ENCODE results near the gene CXorf65.
A peak's percentile ranks its signal among the peaks of the same experiment; 100 is the strongest.

Gene CXorf65

GRCh38 chrX:71118985-71119535, 12.5 kb upstream of the CXorf65 start:
- no peaks in the 10 kb centered on the region for H3K27me3 ChIP-seq (ENCODE audit: control insufficient read depth, insufficient read depth, low read length)
- peak overlapping the region; percentile 73 for H3K27ac ChIP-seq (ENCODE audit: low read depth, low read length)
- peaks cover 11% of the 10 kb centered on the region for H3K36me3 ChIP-seq (ENCODE audit: control insufficient read depth, insufficient read depth, low read length)
- H3K4me1 ChIP-seq (ENCODE audit: control insufficient read depth, insufficient read depth, low read length) = no peaks in the 10 kb centered on the region
- peak overlapping the region; percentile 67 for H3K4me3 ChIP-seq (ENCODE audit: low read length)
- H3K9ac ChIP-seq (ENCODE audit: low read length) = no peak overlapping the region

GRCh38 chrX:71118032-71118984, 11.8 kb upstream of the CXorf65 start, which contains the start of gene MED12:
Gene MED12 (plus strand): TSS chrX:71118596. CDS start chrX:71118755, 159 bp downstream.
- Histone ChIP-seq H3K4me1 (ENCODE audit: control insufficient read depth, insufficient read depth, low read length) (no peaks in the 10 kb centered on the region), H3K36me3 (ENCODE audit: control insufficient read depth, insufficient read depth, low read length) (peaks cover 8% of the 10 kb centered on the region), H3K9ac (ENCODE audit: low read length) (peak within 1 kb of the TSS; percentile 14), H3K4me3 (ENCODE audit: low read length) (peak within 1 kb of the TSS; percentile 67), H3K27ac (ENCODE audit: low read depth, low read length) (peak within 1 kb of the TSS; percentile 73), H3K27me3 (ENCODE audit: control insufficient read depth, insufficient read depth, low read length) (no peaks in the 10 kb centered on the region)

DNA sequence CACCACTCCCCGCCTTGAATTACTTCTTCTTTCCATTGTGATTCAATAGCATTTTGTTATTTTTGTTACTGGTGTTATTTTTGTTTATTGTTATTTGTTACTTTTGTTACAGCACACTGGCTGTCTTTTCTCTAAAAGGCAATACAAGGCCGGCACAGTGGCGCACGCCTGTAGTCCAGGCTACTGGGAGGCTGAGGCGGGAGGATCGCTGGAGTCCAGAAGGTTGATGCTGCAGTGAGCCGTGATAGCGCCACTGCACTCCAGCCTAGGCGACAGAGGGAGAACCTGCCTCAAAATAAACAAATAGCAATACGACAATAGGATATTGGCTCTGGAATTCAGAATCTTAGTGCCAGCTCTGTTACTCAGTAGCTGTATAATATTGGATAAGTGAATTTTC, 10.8 kb upstream of the CXorf65 start:
- H3K27ac ChIP-seq (ENCODE audit: low read depth, low read length) = no peak overlapping the region
- H3K4me1 ChIP-seq (ENCODE audit: control insufficient read depth, insufficient read depth, low read length) = no peaks in the 10 kb centered on the region
- no peak overlapping the region for H3K9ac ChIP-seq (ENCODE audit: low read length)
- H3K27me3 ChIP-seq (ENCODE audit: control insufficient read depth, insufficient read depth, low read length) = no peaks in the 10 kb centered on the region
- H3K36me3 ChIP-seq (ENCODE audit: control insufficient read depth, insufficient read depth, low read length) = peaks cover 4% of the 10 kb centered on the region
- H3K4me3 ChIP-seq (ENCODE audit: low read length) = no peak overlapping the region

DNA sequence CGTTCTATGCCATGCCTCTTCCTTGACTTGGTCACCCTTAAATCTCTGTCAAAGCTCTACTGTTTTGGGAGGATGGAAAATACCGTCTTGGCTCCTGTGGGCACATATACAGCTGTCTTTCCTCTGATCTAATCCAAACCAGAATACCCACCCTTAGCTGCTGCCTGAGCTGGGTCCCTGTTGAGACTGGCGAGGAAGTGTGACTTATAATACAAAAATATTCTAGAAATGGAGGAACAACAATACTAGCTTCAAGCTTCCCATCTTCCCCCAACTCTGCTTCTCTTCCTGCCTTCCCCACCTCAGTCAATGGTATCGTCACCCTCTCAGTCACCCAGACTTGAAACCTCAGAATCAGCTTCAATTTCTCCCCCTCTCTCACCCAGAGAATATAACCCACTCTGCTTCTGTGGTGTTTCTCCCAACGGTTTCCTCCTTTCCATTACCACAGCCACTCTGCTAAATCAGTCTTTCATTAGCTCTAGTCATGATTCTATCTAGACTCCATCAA, 5.4 kb upstream of the CXorf65 start:
- no peak overlapping the region for H3K9ac ChIP-seq (ENCODE audit: low read length)
- H3K4me1 ChIP-seq (ENCODE audit: control insufficient read depth, insufficient read depth, low read length) = no peaks in the 10 kb centered on the region
- peaks cover 9% of the 10 kb centered on the region for H3K27me3 ChIP-seq (ENCODE audit: control insufficient read depth, insufficient read depth, low read length)
- H3K4me3 ChIP-seq (ENCODE audit: low read length) = peak overlapping the region; percentile 54
- H3K36me3 ChIP-seq (ENCODE audit: control insufficient read depth, insufficient read depth, low read length) = no peaks in the 10 kb centered on the region
- H3K27ac ChIP-seq (ENCODE audit: low read depth, low read length) = no peak overlapping the region

DNA sequence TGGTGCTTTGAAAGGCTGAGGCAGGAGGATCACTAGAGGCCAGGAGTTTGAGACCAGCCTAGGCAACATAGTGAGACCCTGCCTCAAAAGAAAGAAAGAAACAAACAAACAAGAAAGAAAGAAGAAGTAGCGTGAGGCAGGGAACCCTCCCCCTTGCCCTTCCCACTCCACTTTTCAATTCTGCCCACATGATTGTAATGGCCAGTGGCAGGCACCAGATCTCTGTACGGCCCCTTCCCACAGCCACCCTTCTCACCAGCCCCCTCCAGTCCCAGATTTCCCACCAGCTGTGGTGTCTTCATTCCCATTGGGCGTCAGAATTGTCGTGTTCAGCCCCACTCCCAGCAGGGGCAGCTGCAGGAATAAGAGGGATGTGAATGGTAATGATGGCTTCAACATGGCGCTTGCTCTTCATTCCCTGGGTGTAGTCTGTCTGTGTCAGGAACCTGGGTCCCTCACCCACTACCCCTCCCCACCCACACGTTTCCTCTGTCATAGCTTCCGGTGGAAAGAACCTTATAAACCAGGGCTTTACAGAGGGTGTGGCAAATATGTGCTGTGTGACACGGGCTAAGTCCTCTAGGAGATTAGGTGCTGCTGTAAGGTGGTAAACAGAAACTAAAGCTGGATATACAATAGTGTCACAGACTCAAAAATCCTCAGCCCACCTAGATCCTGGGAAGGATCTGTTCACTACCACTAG, 4.8 kb upstream of the CXorf65 start, which contains the start of gene IL2RG:
IL2RG (minus strand) TSS at position 437 of the 703 bp plus-strand sequence; CDS start at position 399, 38 bp downstream.
- H3K4me1 ChIP-seq (ENCODE audit: control insufficient read depth, insufficient read depth, low read length) = no peaks in the 10 kb centered on the region
- H3K27me3 ChIP-seq (ENCODE audit: control insufficient read depth, insufficient read depth, low read length) = peaks cover 9% of the 10 kb centered on the region
- H3K4me3 ChIP-seq (ENCODE audit: low read length) = peak within 1 kb of the TSS; percentile 55
- no peaks in the 10 kb centered on the region for H3K36me3 ChIP-seq (ENCODE audit: control insufficient read depth, insufficient read depth, low read length)
- no peak within 1 kb of the TSS for H3K27ac ChIP-seq (ENCODE audit: low read depth, low read length)
- H3K9ac ChIP-seq (ENCODE audit: low read length) = no peak within 1 kb of the TSS

- no peak overlapping the region for H3K4me3 ChIP-seq (ENCODE audit: low read length)
- H3K27me3 ChIP-seq (ENCODE audit: control insufficient read depth, insufficient read depth, low read length) = peaks cover 12% of the 10 kb centered on the region
- no peak overlapping the region for H3K27ac ChIP-seq (ENCODE audit: low read depth, low read length)
- no peaks in the 10 kb centered on the region for H3K4me1 ChIP-seq (ENCODE audit: control insufficient read depth, insufficient read depth, low read length)
- H3K9ac ChIP-seq (ENCODE audit: low read length) = no peak overlapping the region
- H3K36me3 ChIP-seq (ENCODE audit: control insufficient read depth, insufficient read depth, low read length) = no peaks in the 10 kb centered on the region
Observed at GRCh38 chrX:71109051-71109450, 2.5 kb upstream of the CXorf65 start.

GRCh38 chrX:71107762-71108360, 1.3 kb upstream of the CXorf65 start:
- Histone ChIP-seq H3K36me3 (ENCODE audit: control insufficient read depth, insufficient read depth, low read length) (no peaks in the 10 kb centered on the region), H3K9ac (ENCODE audit: low read length) (no peak overlapping the region), H3K4me3 (ENCODE audit: low read length) (no peak overlapping the region), H3K27ac (ENCODE audit: low read depth, low read length) (no peak overlapping the region), H3K4me1 (ENCODE audit: control insufficient read depth, insufficient read depth, low read length) (no peaks in the 10 kb centered on the region), H3K27me3 (ENCODE audit: control insufficient read depth, insufficient read depth, low read length) (peaks cover 12% of the 10 kb centered on the region)

GRCh38 chrX:71107245-71107644, 705 bp upstream of the CXorf65 start:
- no peak overlapping the region for H3K4me3 ChIP-seq (ENCODE audit: low read length)
- peaks cover 12% of the 10 kb centered on the region for H3K27me3 ChIP-seq (ENCODE audit: control insufficient read depth, insufficient read depth, low read length)
- no peaks in the 10 kb centered on the region for H3K4me1 ChIP-seq (ENCODE audit: control insufficient read depth, insufficient read depth, low read length)
- H3K27ac ChIP-seq (ENCODE audit: low read depth, low read length) = no peak overlapping the region
- no peaks in the 10 kb centered on the region for H3K36me3 ChIP-seq (ENCODE audit: control insufficient read depth, insufficient read depth, low read length)
- no peak overlapping the region for H3K9ac ChIP-seq (ENCODE audit: low read length)

DNA sequence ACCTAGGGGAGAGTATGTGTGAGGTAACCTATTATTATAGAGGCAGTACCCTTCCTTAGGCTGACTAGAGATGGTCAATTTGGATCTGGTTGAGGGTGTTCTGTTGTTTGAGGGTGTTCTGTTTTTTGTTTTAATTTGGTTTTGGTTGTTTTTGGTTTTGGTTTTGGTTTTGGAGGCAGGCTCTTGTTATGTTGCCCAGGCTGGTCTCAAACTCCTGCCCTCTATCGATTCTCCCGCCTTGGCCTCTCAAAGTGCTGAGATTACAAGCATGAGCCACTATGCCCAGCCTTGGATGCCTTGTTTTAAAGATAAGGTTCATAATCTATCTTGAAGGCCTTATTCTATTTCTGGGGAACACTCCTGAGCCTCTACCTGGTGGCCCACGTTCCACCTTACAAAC, 912 bp downstream of the CXorf65 start:
- Histone ChIP-seq H3K27me3 (ENCODE audit: control insufficient read depth, insufficient read depth, low read length) (peaks cover 12% of the 10 kb centered on the region), H3K27ac (ENCODE audit: low read depth, low read length) (no peak overlapping the region), H3K4me3 (ENCODE audit: low read length) (no peak overlapping the region), H3K9ac (ENCODE audit: low read length) (no peak overlapping the region), H3K4me1 (ENCODE audit: control insufficient read depth, insufficient read depth, low read length) (no peaks in the 10 kb centered on the region), H3K36me3 (ENCODE audit: control insufficient read depth, insufficient read depth, low read length) (no peaks in the 10 kb centered on the region)

DNA sequence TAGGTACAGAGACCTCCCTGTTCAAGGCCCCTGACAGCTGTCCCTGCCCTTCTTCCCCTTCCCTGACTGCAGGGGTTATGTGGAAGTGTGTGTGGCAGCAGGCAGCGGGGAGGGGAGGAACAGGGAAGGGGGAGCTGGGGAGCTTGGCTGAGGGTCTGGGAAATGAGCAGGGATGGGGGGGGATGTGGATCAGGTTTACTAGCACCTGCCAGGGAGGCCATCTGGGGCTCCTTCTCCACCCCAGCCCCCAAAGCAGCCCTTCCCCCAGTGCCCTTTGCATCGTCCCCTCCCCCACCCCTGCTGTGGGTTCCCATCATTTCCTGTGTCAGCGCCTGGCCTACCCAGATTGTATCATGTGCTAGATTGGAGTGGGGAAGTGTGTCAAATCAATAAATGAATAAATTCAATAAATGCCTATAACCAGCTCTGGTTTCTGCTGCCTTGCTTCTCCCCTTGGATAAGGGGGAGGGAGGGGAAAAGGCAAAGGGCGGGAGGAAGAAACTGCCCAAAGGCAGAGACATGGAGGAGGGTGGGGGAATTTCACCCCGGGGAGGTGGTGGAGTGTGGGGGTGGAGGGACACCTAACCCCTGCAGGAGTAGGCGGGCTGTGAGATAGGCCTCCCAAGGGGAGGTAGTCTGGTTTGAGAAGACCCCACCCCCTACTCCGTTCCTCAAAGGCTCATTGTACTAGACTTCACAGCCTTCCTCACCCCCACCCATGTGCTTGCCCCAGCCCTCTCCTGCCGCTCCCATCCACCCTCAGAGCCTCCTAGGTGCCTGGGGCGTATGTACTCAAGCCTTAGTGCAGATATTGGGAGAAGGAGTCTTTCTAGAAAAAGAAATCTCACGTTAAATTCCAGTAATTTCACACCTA, 3.2 kb downstream of the CXorf65 start:
- peaks cover 11% of the 10 kb centered on the region for H3K27me3 ChIP-seq (ENCODE audit: control insufficient read depth, insufficient read depth, low read length)
- H3K4me1 ChIP-seq (ENCODE audit: control insufficient read depth, insufficient read depth, low read length) = no peaks in the 10 kb centered on the region
- no peak overlapping the region for H3K4me3 ChIP-seq (ENCODE audit: low read length)
- no peak overlapping the region for H3K27ac ChIP-seq (ENCODE audit: low read depth, low read length)
- no peaks in the 10 kb centered on the region for H3K36me3 ChIP-seq (ENCODE audit: control insufficient read depth, insufficient read depth, low read length)
- no peak overlapping the region for H3K9ac ChIP-seq (ENCODE audit: low read length)

DNA sequence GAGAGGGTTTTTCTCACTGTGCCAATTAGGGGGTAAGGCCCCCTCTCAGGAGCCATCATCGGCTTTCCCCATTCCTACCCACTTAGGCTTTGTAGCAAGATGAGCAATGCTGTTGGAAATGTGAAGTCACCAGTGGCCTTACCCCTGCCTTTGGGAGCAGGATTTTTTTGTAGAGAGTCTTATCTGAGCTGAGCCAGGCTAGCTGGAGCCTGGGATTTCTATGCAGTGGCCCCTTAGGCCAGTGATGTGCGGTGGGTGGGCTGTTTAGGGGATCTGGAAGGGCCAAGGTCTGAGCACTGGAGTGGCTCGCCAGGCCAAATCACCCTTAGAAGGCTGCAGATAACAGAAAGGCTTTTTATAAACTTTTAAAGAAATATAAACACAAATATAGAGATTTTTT, 4.2 kb downstream of the CXorf65 start:
- Histone ChIP-seq H3K4me3 (ENCODE audit: low read length) (no peak overlapping the region), H3K9ac (ENCODE audit: low read length) (no peak overlapping the region), H3K27me3 (ENCODE audit: control insufficient read depth, insufficient read depth, low read length) (peaks cover 8% of the 10 kb centered on the region), H3K36me3 (ENCODE audit: control insufficient read depth, insufficient read depth, low read length) (no peaks in the 10 kb centered on the region), H3K4me1 (ENCODE audit: control insufficient read depth, insufficient read depth, low read length) (no peaks in the 10 kb centered on the region), H3K27ac (ENCODE audit: low read depth, low read length) (no peak overlapping the region)

Measured in rectal smooth muscle tissue (tissue), 1 donor.